HepG2 (cell line): ENCODE measurements around the gene MAP1LC3C. TPM values are rescaled to one million over a fixed set of nuclear protein-coding genes. Genes with fewer than 3 reads are reported as not detected.

Source experiments
- ATAC-seq: fragments of 200-7000 bp; cut with Tn5 transposase; 3 replicates; pipeline ENCODE4 v1.9.1; 2020; ENCODE audit warnings: mild to moderate bottlenecking, moderate library complexity
- BruUV-seq: library from RNA; stranded (reverse); fragments of 400-500 nt; replicated peaks from 2 replicates; lab custom pipeline; 2021; lab: Mats Ljungman, UMichigan
- CTCF ChIA-PET: fragments of 300-600 bp; formaldehyde crosslinking; extraction: SDS; loops from one replicate; lab custom pipeline; 2021; ENCODE audit warnings: low total read pairs, inconsistent platforms, low intra/inter-chr PET ratio; lab: Yijun Ruan, JAX
- POLR2A ChIA-PET: fragments of 350-600 bp; sonication (Branson Sonifier 250); formaldehyde crosslinking; loops from one replicate; lab custom pipeline; 2020; ENCODE audit warnings: antibody characterized with exemption, inconsistent platforms; lab: Yijun Ruan, JAX
- DNase-seq: peaks from one replicate; pipeline ENCODE4 v3.0.0-alpha.2; 2015; ENCODE audit warnings: low spot score
- FAIRE-seq: peaks from 3 replicates; lab custom pipeline; 2011; peaks lifted over from hg19 to GRCh38; lab: Jason Lieb, UNC
- H2AFZ ChIP-seq: one replicate; pipeline ENCODE4 v1.6.1; 2011; ENCODE audit warnings: low read length, inconsistent platforms
- H3K27ac ChIP-seq: fragments of 300-600 bp; 3 replicates; pipeline ENCODE4 v1.8.0; 2011; ENCODE audit warnings: mixed run types, mild to moderate bottlenecking, mixed read lengths, low read length, inconsistent platforms; ENCODE audit not compliant: insufficient read depth; ENCODE audit errors: extremely low read length
- H3K27me3 ChIP-seq, 2 experiments: fragments of 200-600 bp in 1 of 2; 2 replicates in 1 of 2; 3 replicates in 1 of 2; pipeline versions ENCODE4 v1.6.0 to v1.8.0; 2011; ENCODE audit warnings: low read length in 2 of 2, mild to moderate bottlenecking in 2 of 2, moderate library complexity in 2 of 2, inconsistent platforms in 1 of 2; ENCODE audit not compliant: insufficient read depth in 2 of 2, control insufficient read depth in 1 of 2
- H3K36me3 ChIP-seq, 2 experiments: fragments of 200-600 bp in 1 of 2; replicated peaks in 1 of 2; 2 replicates in 1 of 2; 3 replicates in 1 of 2; pipeline versions ENCODE4 v1.5.1 to v1.8.0; 2011; ENCODE audit warnings: low read length in 2 of 2, inconsistent platforms in 1 of 2; ENCODE audit not compliant: insufficient read depth in 2 of 2, control insufficient read depth in 1 of 2
- H3K4me1 ChIP-seq: 2 replicates; pipeline ENCODE4 v1.5.1; 2012; ENCODE audit warnings: low read length, inconsistent platforms; ENCODE audit not compliant: insufficient read depth
- H3K4me2 ChIP-seq: 2 replicates; pipeline ENCODE4 v1.6.0; 2011; ENCODE audit warnings: low read depth, low read length, inconsistent platforms
- H3K4me3 ChIP-seq, 3 experiments: fragments of 200-600 bp in 1 of 3; sonication (generic), shearing (Covaris generic) in 1 of 3; replicated peaks in 1 of 3; 2 replicates each; pipeline ENCODE4 v1.5.1; 2011 to 2016; ENCODE audit warnings: low read length in 3 of 3, inconsistent platforms in 2 of 3, low read depth in 2 of 3, mild to moderate bottlenecking in 2 of 3, control low read depth in 1 of 3, mixed read lengths in 1 of 3; ENCODE audit not compliant: insufficient read depth in 1 of 3
- H3K79me2 ChIP-seq: one replicate; pipeline ENCODE4 v1.6.1; 2011; ENCODE audit warnings: low read length, inconsistent platforms; ENCODE audit not compliant: insufficient read depth
- H3K9ac ChIP-seq: 2 replicates; pipeline ENCODE4 v1.6.0; 2011; ENCODE audit warnings: mild to moderate bottlenecking, low read depth, low read length, inconsistent platforms; ENCODE audit not compliant: insufficient read depth
- H3K9me3 ChIP-seq: 2 replicates; pipeline ENCODE4 v1.5.1; 2012; ENCODE audit warnings: mild to moderate bottlenecking, low read length
- H4K20me1 ChIP-seq: 2 replicates; pipeline ENCODE4 v1.6.0; 2011; ENCODE audit warnings: inconsistent platforms, mild to moderate bottlenecking, low read length, moderate library complexity; ENCODE audit not compliant: insufficient read depth
- ARID2 ChIP-seq: sonication (generic); formaldehyde crosslinking; IDR thresholded peaks from 2 replicates; pipeline ENCODE4 v1.8.1; 2022; ENCODE audit warnings: mild to moderate bottlenecking, missing genetic modification reagents, borderline replicate concordance
- CHD4 ChIP-seq: fragments of 200-600 bp; sonication (generic); IDR thresholded peaks from 2 replicates; pipeline ENCODE4 v1.7.0; 2017; ENCODE audit warnings: mild to moderate bottlenecking, low read length, borderline replicate concordance
- FIP1L1 ChIP-seq: fragments of 200-400 bp; formaldehyde crosslinking; IDR thresholded peaks from 2 replicates; pipeline ENCODE4 v1.6.1; 2018; ENCODE audit warnings: low read depth, mild to moderate bottlenecking, low read length, moderate library complexity, borderline replicate concordance; ENCODE audit not compliant: insufficient read depth
- MAFK ChIP-seq, 2 experiments: IDR thresholded peaks in 1 of 2; conservative IDR thresholded peaks in 1 of 2; 2 replicates each; pipeline ENCODE4 v1.6.1; 2011; ENCODE audit warnings: improper control_type of control experiment in 2 of 2, low read length in 2 of 2
- MIXL1 ChIP-seq: IDR thresholded peaks from 2 replicates; pipeline ENCODE4 v1.6.1; 2016
- TSC22D2 ChIP-seq: sonication (generic); formaldehyde crosslinking; IDR thresholded peaks from 2 replicates; pipeline ENCODE4 v1.5.1; 2020; ENCODE audit warnings: missing genetic modification reagents, mild to moderate bottlenecking, borderline replicate concordance
- ZNF10 ChIP-seq: sonication (generic); formaldehyde crosslinking; IDR thresholded peaks from 2 replicates; pipeline ENCODE4 v1.4.0; 2020; ENCODE audit warnings: mild to moderate bottlenecking, low read depth, missing genetic modification reagents, borderline replicate concordance
- ZNF451 ChIP-seq: sonication (generic); formaldehyde crosslinking; IDR thresholded peaks from 2 replicates; pipeline ENCODE4 v1.5.0; 2020; ENCODE audit warnings: mild to moderate bottlenecking, missing genetic modification reagents
- ZNF577 ChIP-seq: sonication (generic); formaldehyde crosslinking; IDR thresholded peaks from 2 replicates; pipeline ENCODE4 v1.4.0; 2020; ENCODE audit warnings: mild to moderate bottlenecking, low read depth, missing genetic modification reagents, borderline replicate concordance
- WGBS: methylation state at CpG from one replicate; pipeline ENCODE4 v1.1.6; 2017; ENCODE audit warnings: low lambda C conversion rate; 5-methylcytosine and 5-hydroxymethylcytosine counted together
- in situ Hi-C: cut with HindIII; loops from 2 replicates; pipeline ENCODE4 v1.10.0; 2017; ENCODE audit warnings: low pct_unique_long_range_greater_than_20kb; ENCODE audit not compliant: extremely low pct_ligation_motif_present
- intact Hi-C: fragments of 100-400 bp; cut with micrococcal nuclease; formaldehyde crosslinking; loops from one replicate; pipeline ENCODE4 v1.10.0; 2022; ENCODE audit not compliant: unreplicated experiment
- polyA plus RNA-seq, 8 experiments: library from polyadenylated mRNA; depleted of rRNA in 3 of 8; stranded (reverse) in 7 of 8; unstranded in 1 of 8; fragments of >200 nt; fragmentation: Illumina TruSeq in 4 of 8; extraction: Trizol in 4 of 8; gene quantifications; 2 replicates each; pipeline versions ENCODE4 v1.2.1 to v1.2.3, GENCODE V29; 2011 to 2016; ENCODE audit warnings: low read depth in 4 of 8, missing spikeins in 1 of 8, mixed read lengths in 1 of 8; ENCODE audit not compliant: insufficient read depth in 1 of 8
- total RNA-seq, 5 experiments: library from RNA; depleted of rRNA; stranded (reverse); fragments of >200 nt; fragmentation: Illumina TruSeq; extraction: Trizol; gene quantifications; 2 replicates each; pipeline ENCODE4 v1.2.3, GENCODE V29; 2016; ENCODE audit warnings: low read depth in 1 of 5
- TF ChIP-seq, protein P1 (sequence below): IDR thresholded peaks from 2 replicates; pipeline ENCODE4 v1.6.1; 2012; ENCODE audit warnings: low read length, improper control_type of control experiment
- TF ChIP-seq, protein P2 (sequence below): sonication (generic); formaldehyde crosslinking; IDR thresholded peaks from 2 replicates; pipeline ENCODE4 v1.8.0; 2022; ENCODE audit warnings: missing genetic modification reagents, mild to moderate bottlenecking, inconsistent platforms, borderline replicate concordance
- TF ChIP-seq, protein P3 (sequence below): sonication (generic); formaldehyde crosslinking; IDR thresholded peaks from 2 replicates; pipeline ENCODE4 v1.5.1; 2020; ENCODE audit warnings: mild to moderate bottlenecking, missing genetic modification reagents, borderline replicate concordance

The MAP1LC3C gene
- total and polyA plus RNA-seq, 2 of the 13 experiments (the other 11 are each of a cell fraction or from before 2014, with no cell fraction given): not detected

DNA sequence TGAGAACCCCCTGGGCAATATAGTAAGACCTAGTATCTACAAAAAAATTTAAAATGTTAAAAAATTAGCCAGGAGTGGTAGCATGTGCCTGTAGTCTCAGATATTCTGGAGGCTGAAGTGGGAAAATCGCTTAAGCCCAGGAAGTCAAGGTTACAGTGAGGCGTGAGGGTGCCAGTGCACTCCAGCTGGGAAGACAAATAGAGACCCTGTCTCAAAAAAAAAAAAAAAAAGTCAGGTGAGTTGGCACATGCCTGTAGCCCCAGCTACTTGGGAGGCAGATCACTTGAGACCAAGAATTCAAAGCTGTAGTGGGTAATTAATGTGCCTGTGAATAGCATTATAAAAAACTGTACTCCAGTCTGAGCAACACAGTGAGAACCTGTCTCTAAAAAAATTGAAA is 36.7 kb downstream of the MAP1LC3C start:
- TF ChIP-seq ZNF451 (CRISPR knock-in tag): no peak
- TF ChIP-seq, protein P1, sequence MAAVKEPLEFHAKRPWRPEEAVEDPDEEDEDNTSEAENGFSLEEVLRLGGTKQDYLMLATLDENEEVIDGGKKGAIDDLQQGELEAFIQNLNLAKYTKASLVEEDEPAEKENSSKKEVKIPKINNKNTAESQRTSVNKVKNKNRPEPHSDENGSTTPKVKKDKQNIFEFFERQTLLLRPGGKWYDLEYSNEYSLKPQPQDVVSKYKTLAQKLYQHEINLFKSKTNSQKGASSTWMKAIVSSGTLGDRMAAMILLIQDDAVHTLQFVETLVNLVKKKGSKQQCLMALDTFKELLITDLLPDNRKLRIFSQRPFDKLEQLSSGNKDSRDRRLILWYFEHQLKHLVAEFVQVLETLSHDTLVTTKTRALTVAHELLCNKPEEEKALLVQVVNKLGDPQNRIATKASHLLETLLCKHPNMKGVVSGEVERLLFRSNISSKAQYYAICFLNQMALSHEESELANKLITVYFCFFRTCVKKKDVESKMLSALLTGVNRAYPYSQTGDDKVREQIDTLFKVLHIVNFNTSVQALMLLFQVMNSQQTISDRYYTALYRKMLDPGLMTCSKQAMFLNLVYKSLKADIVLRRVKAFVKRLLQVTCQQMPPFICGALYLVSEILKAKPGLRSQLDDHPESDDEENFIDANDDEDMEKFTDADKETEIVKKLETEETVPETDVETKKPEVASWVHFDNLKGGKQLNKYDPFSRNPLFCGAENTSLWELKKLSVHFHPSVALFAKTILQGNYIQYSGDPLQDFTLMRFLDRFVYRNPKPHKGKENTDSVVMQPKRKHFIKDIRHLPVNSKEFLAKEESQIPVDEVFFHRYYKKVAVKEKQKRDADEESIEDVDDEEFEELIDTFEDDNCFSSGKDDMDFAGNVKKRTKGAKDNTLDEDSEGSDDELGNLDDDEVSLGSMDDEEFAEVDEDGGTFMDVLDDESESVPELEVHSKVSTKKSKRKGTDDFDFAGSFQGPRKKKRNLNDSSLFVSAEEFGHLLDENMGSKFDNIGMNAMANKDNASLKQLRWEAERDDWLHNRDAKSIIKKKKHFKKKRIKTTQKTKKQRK: no peak
- TF ChIP-seq, protein P2, sequence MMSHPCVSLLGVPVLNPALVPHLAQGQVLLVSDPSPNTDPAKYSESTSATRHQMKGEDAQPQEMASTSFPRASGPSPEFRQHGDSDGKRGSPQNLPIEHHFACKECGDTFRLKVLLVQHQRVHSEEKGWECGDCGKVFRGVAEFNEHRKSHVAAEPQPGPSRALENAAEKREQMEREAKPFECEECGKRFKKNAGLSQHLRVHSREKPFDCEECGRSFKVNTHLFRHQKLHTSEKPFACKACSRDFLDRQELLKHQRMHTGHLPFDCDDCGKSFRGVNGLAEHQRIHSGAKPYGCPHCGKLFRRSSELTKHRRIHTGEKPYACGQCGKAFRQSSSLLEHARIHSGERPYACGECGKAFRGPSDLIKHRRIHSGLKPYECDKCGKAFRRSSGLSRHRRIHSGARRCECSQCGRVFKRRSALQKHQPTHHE (CRISPR knock-in tag): no peak
- TF ChIP-seq ZNF10: no peak
- no peak for TF ChIP-seq MIXL1 (CRISPR knock-in tag)
- TF ChIP-seq CHD4: no peak
- TF ChIP-seq, protein P3, sequence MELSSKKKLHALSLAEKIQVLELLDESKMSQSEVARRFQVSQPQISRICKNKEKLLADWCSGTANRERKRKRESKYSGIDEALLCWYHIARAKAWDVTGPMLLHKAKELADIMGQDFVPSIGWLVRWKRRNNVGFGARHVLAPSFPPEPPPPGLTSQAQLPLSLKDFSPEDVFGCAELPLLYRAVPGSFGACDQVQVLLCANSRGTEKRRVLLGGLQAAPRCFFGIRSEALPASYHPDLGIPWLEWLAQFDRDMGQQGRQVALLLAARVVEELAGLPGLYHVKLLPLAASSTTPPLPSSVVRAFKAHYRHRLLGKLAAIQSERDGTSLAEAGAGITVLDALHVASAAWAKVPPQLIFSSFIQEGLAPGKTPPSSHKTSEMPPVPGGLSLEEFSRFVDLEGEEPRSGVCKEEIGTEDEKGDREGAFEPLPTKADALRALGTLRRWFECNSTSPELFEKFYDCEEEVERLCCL: no peak
- TF ChIP-seq MAFK (conservative IDR thresholded peaks at IDR 0.05 in 1 of 2, IDR thresholded peaks at IDR 0.05 in 1 of 2; ENCODE audit: low read length in 2 of 2): no peak
- TF ChIP-seq ARID2 (CRISPR knock-in tag): no peak
- no peak for TF ChIP-seq ZNF577
- no peak for TF ChIP-seq FIP1L1
- TF ChIP-seq TSC22D2: no peak
- intact Hi-C loops: no loop called here
- H3K4me1 ChIP-seq: no peaks in the 10 kb centered on the region
- H3K27me3 ChIP-seq: no peaks in the 10 kb centered on the region
- no peak overlapping the region for H3K4me2 ChIP-seq
- H3K36me3 ChIP-seq: no peaks in the 10 kb centered on the region
- ATAC-seq (no peak), FAIRE-seq (no peak), DNase-seq (no peak)
- H3K9ac ChIP-seq: no peak overlapping the region
- BruUV-seq: no TSS peak
- no peak overlapping the region for H2AFZ ChIP-seq
- in situ Hi-C loops: no loop called here
- H4K20me1 ChIP-seq: no peaks in the 10 kb centered on the region
- H3K79me2 ChIP-seq: no peaks in the 10 kb centered on the region
- H3K9me3 ChIP-seq: no peaks in the 10 kb centered on the region
- H3K27ac ChIP-seq: no peak overlapping the region
- no peak overlapping the region for H3K4me3 ChIP-seq
- 15% methylated on average over 2 of the region's 2 CpGs for WGBS
- ChIA-PET CTCF (no interaction called here), POLR2A (no interaction called here)
